Measurements from ENCODE around the gene SYCP2L. TPM values are rescaled to one million over a fixed set of nuclear protein-coding genes. Genes with fewer than 3 reads are reported as not detected.

SYCP2L gene
- total and polyA plus RNA-seq, 2 experiments from 2014 or later = 10.5 to 11.0 TPM

- TF ChIP-seq, protein P1, sequence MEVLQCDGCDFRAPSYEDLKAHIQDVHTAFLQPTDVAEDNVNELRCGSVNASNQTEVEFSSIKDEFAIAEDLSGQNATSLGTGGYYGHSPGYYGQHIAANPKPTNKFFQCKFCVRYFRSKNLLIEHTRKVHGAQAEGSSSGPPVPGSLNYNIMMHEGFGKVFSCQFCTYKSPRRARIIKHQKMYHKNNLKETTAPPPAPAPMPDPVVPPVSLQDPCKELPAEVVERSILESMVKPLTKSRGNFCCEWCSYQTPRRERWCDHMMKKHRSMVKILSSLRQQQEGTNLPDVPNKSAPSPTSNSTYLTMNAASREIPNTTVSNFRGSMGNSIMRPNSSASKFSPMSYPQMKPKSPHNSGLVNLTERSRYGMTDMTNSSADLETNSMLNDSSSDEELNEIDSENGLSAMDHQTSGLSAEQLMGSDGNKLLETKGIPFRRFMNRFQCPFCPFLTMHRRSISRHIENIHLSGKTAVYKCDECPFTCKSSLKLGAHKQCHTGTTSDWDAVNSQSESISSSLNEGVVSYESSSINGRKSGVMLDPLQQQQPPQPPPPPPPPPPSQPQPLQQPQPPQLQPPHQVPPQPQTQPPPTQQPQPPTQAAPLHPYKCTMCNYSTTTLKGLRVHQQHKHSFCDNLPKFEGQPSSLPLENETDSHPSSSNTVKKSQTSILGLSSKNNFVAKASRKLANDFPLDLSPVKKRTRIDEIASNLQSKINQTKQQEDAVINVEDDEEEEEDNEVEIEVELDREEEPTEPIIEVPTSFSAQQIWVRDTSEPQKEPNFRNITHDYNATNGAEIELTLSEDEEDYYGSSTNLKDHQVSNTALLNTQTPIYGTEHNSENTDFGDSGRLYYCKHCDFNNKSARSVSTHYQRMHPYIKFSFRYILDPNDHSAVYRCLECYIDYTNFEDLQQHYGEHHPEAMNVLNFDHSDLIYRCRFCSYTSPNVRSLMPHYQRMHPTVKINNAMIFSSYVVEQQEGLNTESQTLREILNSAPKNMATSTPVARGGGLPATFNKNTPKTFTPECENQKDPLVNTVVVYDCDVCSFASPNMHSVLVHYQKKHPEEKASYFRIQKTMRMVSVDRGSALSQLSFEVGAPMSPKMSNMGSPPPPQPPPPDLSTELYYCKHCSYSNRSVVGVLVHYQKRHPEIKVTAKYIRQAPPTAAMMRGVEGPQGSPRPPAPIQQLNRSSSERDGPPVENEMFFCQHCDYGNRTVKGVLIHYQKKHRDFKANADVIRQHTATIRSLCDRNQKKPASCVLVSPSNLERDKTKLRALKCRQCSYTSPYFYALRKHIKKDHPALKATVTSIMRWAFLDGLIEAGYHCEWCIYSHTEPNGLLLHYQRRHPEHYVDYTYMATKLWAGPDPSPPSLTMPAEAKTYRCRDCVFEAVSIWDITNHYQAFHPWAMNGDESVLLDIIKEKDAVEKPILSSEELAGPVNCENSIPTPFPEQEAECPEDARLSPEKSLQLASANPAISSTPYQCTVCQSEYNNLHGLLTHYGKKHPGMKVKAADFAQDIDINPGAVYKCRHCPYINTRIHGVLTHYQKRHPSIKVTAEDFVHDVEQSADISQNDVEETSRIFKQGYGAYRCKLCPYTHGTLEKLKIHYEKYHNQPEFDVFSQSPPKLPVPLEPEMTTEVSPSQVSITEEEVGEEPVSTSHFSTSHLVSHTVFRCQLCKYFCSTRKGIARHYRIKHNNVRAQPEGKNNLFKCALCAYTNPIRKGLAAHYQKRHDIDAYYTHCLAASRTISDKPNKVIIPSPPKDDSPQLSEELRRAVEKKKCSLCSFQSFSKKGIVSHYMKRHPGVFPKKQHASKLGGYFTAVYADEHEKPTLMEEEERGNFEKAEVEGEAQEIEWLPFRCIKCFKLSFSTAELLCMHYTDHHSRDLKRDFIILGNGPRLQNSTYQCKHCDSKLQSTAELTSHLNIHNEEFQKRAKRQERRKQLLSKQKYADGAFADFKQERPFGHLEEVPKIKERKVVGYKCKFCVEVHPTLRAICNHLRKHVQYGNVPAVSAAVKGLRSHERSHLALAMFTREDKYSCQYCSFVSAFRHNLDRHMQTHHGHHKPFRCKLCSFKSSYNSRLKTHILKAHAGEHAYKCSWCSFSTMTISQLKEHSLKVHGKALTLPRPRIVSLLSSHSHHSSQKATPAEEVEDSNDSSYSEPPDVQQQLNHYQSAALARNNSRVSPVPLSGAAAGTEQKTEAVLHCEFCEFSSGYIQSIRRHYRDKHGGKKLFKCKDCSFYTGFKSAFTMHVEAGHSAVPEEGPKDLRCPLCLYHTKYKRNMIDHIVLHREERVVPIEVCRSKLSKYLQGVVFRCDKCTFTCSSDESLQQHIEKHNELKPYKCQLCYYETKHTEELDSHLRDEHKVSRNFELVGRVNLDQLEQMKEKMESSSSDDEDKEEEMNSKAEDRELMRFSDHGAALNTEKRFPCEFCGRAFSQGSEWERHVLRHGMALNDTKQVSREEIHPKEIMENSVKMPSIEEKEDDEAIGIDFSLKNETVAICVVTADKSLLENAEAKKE (CRISPR knock-in tag; IDR thresholded peaks at IDR 0.05) = no peak
- TF ChIP-seq POLR2AphosphoS5 (IDR thresholded peaks at IDR 0.05; ENCODE audit: low read depth) = no peak
- TF ChIP-seq JUNB (IDR thresholded peaks at IDR 0.05; ENCODE audit: unreplicated experiment) = no peak
- no peak for TF ChIP-seq ZNF331 (CRISPR knock-in tag; IDR thresholded peaks at IDR 0.05; ENCODE audit: low read depth)
- no peak for TF ChIP-seq REST (IDR thresholded peaks at IDR 0.05; ENCODE audit: unreplicated experiment)
- TF ChIP-seq ZNF114 (CRISPR knock-in tag; IDR thresholded peaks at IDR 0.05) = no peak
- no peak for TF ChIP-seq NANOG (IDR thresholded peaks at IDR 0.05; ENCODE audit: borderline replicate concordance)
Observed at GRCh38 chr6:10979603-10980002, 92.8 kb downstream of the SYCP2L start (continued).
